WTC11 (cell line): ENCODE results near the gene BACE2. TPM values are rescaled to one million over a fixed set of nuclear protein-coding genes. Genes with fewer than 3 reads are reported as not detected.

Experiments
- ATAC-seq: fragments of 200-7000 bp; cut with Tn5 transposase; 2 replicates; pipeline ENCODE4 v1.10.0; 2021; ENCODE audit warnings: mild to moderate bottlenecking, moderate library complexity
- CTCF ChIA-PET: fragments of 300-600 bp; sonication (Branson Sonifier 250); formaldehyde crosslinking; loops from one replicate; lab custom pipeline; 2021; ENCODE audit warnings: antibody characterized with exemption; lab: Charles Lee
- POLR2A ChIA-PET: fragments of 350-600 bp; sonication (Branson Sonifier 250); formaldehyde crosslinking; loops from one replicate; lab custom pipeline; 2021; ENCODE audit warnings: antibody characterized with exemption; lab: Charles Lee
- DNase-seq: peaks from one replicate; pipeline ENCODE4 v3.0.0; 2021; ENCODE audit warnings: low spot score
- H3K27ac Mint-ChIP-seq: 2 replicates; pipeline ENCODE4 v1.8.0; 2021; ENCODE audit warnings: mixed read lengths
- H3K27me3 Mint-ChIP-seq: 2 replicates; pipeline ENCODE4 v1.8.0; 2021; ENCODE audit warnings: low read depth, mild to moderate bottlenecking, moderate library complexity, mixed read lengths
- H3K36me3 Mint-ChIP-seq: 2 replicates; pipeline ENCODE4 v1.8.0; 2021; ENCODE audit warnings: mixed read lengths
- H3K4me1 Mint-ChIP-seq: 2 replicates; pipeline ENCODE4 v1.8.0; 2022; ENCODE audit warnings: mixed read lengths
- H3K4me3 Mint-ChIP-seq: 2 replicates; pipeline ENCODE4 v1.8.0; 2021; ENCODE audit warnings: mild to moderate bottlenecking, moderate library complexity, mixed read lengths
- H3K9me3 Mint-ChIP-seq: 2 replicates; pipeline ENCODE4 v1.8.0; 2021; ENCODE audit warnings: mixed read lengths
- EMX1 ChIP-seq: fragments of 250-450 bp; sonication (Bioruptor Pico); IDR thresholded peaks from 2 replicates; pipeline ENCODE4 v1.8.0; 2021; ENCODE audit warnings: mild to moderate bottlenecking
- ESRRA ChIP-seq: sonication (generic); formaldehyde crosslinking; IDR thresholded peaks from 2 replicates; pipeline ENCODE4 v1.8.1; 2022; ENCODE audit warnings: mild to moderate bottlenecking, missing genetic modification reagents, borderline replicate concordance
- FOXK1 ChIP-seq: sonication (generic); formaldehyde crosslinking; IDR thresholded peaks from 2 replicates; pipeline ENCODE4 v1.8.0; 2022; ENCODE audit warnings: mild to moderate bottlenecking, moderate library complexity, missing genetic modification reagents
- GTF2I ChIP-seq: fragments of 250-450 bp; sonication (Bioruptor Pico); conservative IDR thresholded peaks from 2 replicates; pipeline ENCODE4 v1.4.0; 2021; ENCODE audit warnings: mild to moderate bottlenecking
- HMGA2 ChIP-seq: fragments of 250-450 bp; sonication (Bioruptor Pico); IDR thresholded peaks from 2 replicates; pipeline ENCODE4 v1.4.0; 2021; ENCODE audit warnings: mild to moderate bottlenecking, moderate library complexity
- NR3C1 ChIP-seq: sonication (generic); formaldehyde crosslinking; conservative IDR thresholded peaks from 2 replicates; pipeline ENCODE4 v1.8.1; 2023; ENCODE audit warnings: low read depth, mild to moderate bottlenecking, missing genetic modification reagents
- OVOL2 ChIP-seq: fragments of 250-450 bp; sonication (Bioruptor Pico); IDR thresholded peaks from 2 replicates; pipeline ENCODE4 v1.9.0; 2021; ENCODE audit warnings: mild to moderate bottlenecking, borderline replicate concordance
- SMAD4 ChIP-seq: sonication (generic); formaldehyde crosslinking; IDR thresholded peaks from 2 replicates; pipeline ENCODE4 v1.8.0; 2022; ENCODE audit warnings: mild to moderate bottlenecking, missing genetic modification reagents
- ZNF263 ChIP-seq: sonication (generic); formaldehyde crosslinking; IDR thresholded peaks from 2 replicates; pipeline ENCODE4 v1.8.1; 2022; ENCODE audit warnings: low read depth, mild to moderate bottlenecking, moderate library complexity, missing genetic modification reagents
- ZNF671 ChIP-seq: fragments of 250-450 bp; sonication (Bioruptor Pico); IDR thresholded peaks from 2 replicates; pipeline ENCODE4 v1.8.0; 2021; ENCODE audit warnings: mild to moderate bottlenecking
- total RNA-seq: library from RNA; stranded (reverse); gene quantifications from 3 replicates; pipeline ENCODE4 v1.2.3, GENCODE V29; 2021
- TF ChIP-seq, protein P1 (sequence below): sonication (generic); formaldehyde crosslinking; IDR thresholded peaks from 2 replicates; pipeline ENCODE4 v1.8.0; 2022; ENCODE audit warnings: mild to moderate bottlenecking, missing genetic modification reagents
- TF ChIP-seq, protein P2 (sequence below): fragments of 200-600 bp; IDR thresholded peaks from 2 replicates; pipeline ENCODE4 v1.8.0; 2022; ENCODE audit warnings: antibody characterized with exemption
- TF ChIP-seq, protein P3 (sequence below): sonication (generic); formaldehyde crosslinking; IDR thresholded peaks from 2 replicates; pipeline ENCODE4 v1.8.0; 2022; ENCODE audit warnings: mild to moderate bottlenecking, missing genetic modification reagents
- TF ChIP-seq, protein P4 (sequence below): sonication (generic); formaldehyde crosslinking; IDR thresholded peaks from 2 replicates; pipeline ENCODE4 v1.8.1; 2023; ENCODE audit warnings: mild to moderate bottlenecking, missing genetic modification reagents
- TF ChIP-seq, protein P5 (sequence below): sonication (generic); formaldehyde crosslinking; IDR thresholded peaks from 2 replicates; pipeline ENCODE4 v1.8.1; 2022; ENCODE audit warnings: missing genetic modification reagents, borderline replicate concordance
- TF ChIP-seq, protein P6 (sequence below): sonication (generic); formaldehyde crosslinking; IDR thresholded peaks from 2 replicates; pipeline ENCODE4 v1.8.1; 2023; ENCODE audit warnings: mild to moderate bottlenecking, moderate library complexity, missing genetic modification reagents
- TF ChIP-seq, protein P7 (sequence below): sonication (generic); formaldehyde crosslinking; IDR thresholded peaks from 2 replicates; pipeline ENCODE4 v1.8.0; 2023; ENCODE audit warnings: mild to moderate bottlenecking, missing genetic modification reagents
- TF ChIP-seq, protein P8 (sequence below): sonication (generic); formaldehyde crosslinking; IDR thresholded peaks from 2 replicates; pipeline ENCODE4 v1.8.1; 2022; ENCODE audit warnings: low read depth, missing genetic modification reagents, borderline replicate concordance

The BACE2 gene
- total RNA-seq, 1 experiment from 2014 or later: 9.8 TPM

DNA sequence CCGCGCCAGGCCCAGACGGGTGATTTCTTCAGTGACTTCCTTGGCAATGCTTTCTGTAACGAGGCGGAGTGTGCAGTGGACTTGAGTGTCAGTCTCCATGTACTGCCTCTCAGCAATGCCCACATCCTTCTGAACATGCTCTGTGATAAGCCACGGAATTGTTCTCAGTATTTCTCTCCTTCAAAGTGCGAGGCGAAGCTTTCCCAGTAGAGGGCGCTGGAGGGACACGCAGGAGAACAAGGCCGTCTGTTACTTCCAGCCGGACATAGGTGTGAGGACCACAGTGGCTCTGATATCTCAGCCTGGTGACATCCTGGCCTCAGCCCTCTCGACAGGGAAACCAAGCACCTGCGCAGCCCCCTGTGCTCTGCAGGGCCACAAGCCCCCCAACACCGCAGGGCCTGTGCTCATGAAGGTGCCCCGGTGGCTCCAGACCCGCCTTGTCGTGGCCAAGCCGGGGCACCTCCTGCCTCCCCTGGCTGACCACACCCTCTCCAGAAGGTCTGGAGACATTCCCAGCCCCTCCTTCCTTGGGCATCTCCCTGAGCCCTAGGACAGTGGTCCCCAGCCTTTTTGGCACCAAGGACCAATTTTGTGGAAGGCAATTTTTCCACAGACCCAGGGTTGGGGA, 46.1 kb upstream of the BACE2 start:
- Mint-ChIP-seq H3K27ac (no peak overlapping the region), H3K4me1 (peaks cover 3% of the 10 kb centered on the region; the same call in 1 of the 2 replicates), H3K9me3 (peaks cover 14% of the 10 kb centered on the region), H3K4me3 (no peak overlapping the region), H3K27me3 (peaks cover 5% of the 10 kb centered on the region; the same call in 1 of the 2 replicates), H3K36me3 (peaks cover 3% of the 10 kb centered on the region; the same call in 1 of the 2 replicates)
- DNase-seq (peak; percentile 90), ATAC-seq (peak; percentile 93)
- ChIA-PET CTCF (interaction anchor here (1.0 to 2.7 kb wide), 11 partner anchors 9 to 290 kb away, joined by 3 to 20 read pairs (median 6); no protein-coding TSS in a partner anchor), POLR2A (no interaction called here)
- TF ChIP-seq OVOL2 (CRISPR knock-in tag): no peak
- TF ChIP-seq GTF2I: no peak
- TF ChIP-seq, protein P1, sequence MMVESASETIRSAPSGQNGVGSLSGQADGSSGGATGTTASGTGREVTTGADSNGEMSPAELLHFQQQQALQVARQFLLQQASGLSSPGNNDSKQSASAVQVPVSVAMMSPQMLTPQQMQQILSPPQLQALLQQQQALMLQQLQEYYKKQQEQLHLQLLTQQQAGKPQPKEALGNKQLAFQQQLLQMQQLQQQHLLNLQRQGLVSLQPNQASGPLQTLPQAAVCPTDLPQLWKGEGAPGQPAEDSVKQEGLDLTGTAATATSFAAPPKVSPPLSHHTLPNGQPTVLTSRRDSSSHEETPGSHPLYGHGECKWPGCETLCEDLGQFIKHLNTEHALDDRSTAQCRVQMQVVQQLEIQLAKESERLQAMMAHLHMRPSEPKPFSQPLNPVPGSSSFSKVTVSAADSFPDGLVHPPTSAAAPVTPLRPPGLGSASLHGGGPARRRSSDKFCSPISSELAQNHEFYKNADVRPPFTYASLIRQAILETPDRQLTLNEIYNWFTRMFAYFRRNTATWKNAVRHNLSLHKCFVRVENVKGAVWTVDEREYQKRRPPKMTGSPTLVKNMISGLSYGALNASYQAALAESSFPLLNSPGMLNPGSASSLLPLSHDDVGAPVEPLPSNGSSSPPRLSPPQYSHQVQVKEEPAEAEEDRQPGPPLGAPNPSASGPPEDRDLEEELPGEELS (CRISPR knock-in tag): no peak
- TF ChIP-seq, protein P2, sequence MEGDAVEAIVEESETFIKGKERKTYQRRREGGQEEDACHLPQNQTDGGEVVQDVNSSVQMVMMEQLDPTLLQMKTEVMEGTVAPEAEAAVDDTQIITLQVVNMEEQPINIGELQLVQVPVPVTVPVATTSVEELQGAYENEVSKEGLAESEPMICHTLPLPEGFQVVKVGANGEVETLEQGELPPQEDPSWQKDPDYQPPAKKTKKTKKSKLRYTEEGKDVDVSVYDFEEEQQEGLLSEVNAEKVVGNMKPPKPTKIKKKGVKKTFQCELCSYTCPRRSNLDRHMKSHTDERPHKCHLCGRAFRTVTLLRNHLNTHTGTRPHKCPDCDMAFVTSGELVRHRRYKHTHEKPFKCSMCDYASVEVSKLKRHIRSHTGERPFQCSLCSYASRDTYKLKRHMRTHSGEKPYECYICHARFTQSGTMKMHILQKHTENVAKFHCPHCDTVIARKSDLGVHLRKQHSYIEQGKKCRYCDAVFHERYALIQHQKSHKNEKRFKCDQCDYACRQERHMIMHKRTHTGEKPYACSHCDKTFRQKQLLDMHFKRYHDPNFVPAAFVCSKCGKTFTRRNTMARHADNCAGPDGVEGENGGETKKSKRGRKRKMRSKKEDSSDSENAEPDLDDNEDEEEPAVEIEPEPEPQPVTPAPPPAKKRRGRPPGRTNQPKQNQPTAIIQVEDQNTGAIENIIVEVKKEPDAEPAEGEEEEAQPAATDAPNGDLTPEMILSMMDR: peak; percentile 82
- no peak; the same call in 1 of the 2 replicates for TF ChIP-seq HMGA2 (CRISPR knock-in tag)
- no peak for TF ChIP-seq ESRRA (CRISPR knock-in tag)
- TF ChIP-seq, protein P3, sequence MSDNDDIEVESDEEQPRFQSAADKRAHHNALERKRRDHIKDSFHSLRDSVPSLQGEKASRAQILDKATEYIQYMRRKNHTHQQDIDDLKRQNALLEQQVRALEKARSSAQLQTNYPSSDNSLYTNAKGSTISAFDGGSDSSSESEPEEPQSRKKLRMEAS (CRISPR knock-in tag): peak; percentile 90
- no peak for TF ChIP-seq NR3C1
- TF ChIP-seq ZNF671 (CRISPR knock-in tag): no peak
- no peak for TF ChIP-seq FOXK1 (CRISPR knock-in tag)
- TF ChIP-seq EMX1 (CRISPR knock-in tag): no peak
- TF ChIP-seq, protein P4, sequence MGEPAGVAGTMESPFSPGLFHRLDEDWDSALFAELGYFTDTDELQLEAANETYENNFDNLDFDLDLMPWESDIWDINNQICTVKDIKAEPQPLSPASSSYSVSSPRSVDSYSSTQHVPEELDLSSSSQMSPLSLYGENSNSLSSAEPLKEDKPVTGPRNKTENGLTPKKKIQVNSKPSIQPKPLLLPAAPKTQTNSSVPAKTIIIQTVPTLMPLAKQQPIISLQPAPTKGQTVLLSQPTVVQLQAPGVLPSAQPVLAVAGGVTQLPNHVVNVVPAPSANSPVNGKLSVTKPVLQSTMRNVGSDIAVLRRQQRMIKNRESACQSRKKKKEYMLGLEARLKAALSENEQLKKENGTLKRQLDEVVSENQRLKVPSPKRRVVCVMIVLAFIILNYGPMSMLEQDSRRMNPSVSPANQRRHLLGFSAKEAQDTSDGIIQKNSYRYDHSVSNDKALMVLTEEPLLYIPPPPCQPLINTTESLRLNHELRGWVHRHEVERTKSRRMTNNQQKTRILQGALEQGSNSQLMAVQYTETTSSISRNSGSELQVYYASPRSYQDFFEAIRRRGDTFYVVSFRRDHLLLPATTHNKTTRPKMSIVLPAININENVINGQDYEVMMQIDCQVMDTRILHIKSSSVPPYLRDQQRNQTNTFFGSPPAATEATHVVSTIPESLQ (CRISPR knock-in tag): no peak
- TF ChIP-seq, protein P5, sequence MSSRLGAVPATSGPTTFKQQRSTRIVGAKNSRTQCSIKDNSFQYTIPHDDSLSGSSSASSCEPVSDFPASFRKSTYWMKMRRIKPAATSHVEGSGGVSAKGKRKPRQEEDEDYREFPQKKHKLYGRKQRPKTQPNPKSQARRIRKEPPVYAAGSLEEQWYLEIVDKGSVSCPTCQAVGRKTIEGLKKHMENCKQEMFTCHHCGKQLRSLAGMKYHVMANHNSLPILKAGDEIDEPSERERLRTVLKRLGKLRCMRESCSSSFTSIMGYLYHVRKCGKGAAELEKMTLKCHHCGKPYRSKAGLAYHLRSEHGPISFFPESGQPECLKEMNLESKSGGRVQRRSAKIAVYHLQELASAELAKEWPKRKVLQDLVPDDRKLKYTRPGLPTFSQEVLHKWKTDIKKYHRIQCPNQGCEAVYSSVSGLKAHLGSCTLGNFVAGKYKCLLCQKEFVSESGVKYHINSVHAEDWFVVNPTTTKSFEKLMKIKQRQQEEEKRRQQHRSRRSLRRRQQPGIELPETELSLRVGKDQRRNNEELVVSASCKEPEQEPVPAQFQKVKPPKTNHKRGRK (CRISPR knock-in tag): no peak
- TF ChIP-seq, protein P6, sequence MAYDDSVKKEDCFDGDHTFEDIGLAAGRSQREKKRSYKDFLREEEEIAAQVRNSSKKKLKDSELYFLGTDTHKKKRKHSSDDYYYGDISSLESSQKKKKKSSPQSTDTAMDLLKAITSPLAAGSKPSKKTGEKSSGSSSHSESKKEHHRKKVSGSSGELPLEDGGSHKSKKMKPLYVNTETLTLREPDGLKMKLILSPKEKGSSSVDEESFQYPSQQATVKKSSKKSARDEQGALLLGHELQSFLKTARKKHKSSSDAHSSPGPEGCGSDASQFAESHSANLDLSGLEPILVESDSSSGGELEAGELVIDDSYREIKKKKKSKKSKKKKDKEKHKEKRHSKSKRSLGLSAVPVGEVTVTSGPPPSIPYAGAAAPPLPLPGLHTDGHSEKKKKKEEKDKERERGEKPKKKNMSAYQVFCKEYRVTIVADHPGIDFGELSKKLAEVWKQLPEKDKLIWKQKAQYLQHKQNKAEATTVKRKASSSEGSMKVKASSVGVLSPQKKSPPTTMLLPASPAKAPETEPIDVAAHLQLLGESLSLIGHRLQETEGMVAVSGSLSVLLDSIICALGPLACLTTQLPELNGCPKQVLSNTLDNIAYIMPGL (CRISPR knock-in tag): no peak
- TF ChIP-seq ZNF263 (CRISPR knock-in tag): no peak
- TF ChIP-seq, protein P7, sequence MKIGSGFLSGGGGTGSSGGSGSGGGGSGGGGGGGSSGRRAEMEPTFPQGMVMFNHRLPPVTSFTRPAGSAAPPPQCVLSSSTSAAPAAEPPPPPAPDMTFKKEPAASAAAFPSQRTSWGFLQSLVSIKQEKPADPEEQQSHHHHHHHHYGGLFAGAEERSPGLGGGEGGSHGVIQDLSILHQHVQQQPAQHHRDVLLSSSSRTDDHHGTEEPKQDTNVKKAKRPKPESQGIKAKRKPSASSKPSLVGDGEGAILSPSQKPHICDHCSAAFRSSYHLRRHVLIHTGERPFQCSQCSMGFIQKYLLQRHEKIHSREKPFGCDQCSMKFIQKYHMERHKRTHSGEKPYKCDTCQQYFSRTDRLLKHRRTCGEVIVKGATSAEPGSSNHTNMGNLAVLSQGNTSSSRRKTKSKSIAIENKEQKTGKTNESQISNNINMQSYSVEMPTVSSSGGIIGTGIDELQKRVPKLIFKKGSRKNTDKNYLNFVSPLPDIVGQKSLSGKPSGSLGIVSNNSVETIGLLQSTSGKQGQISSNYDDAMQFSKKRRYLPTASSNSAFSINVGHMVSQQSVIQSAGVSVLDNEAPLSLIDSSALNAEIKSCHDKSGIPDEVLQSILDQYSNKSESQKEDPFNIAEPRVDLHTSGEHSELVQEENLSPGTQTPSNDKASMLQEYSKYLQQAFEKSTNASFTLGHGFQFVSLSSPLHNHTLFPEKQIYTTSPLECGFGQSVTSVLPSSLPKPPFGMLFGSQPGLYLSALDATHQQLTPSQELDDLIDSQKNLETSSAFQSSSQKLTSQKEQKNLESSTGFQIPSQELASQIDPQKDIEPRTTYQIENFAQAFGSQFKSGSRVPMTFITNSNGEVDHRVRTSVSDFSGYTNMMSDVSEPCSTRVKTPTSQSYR (CRISPR knock-in tag): no peak
- TF ChIP-seq, protein P8, sequence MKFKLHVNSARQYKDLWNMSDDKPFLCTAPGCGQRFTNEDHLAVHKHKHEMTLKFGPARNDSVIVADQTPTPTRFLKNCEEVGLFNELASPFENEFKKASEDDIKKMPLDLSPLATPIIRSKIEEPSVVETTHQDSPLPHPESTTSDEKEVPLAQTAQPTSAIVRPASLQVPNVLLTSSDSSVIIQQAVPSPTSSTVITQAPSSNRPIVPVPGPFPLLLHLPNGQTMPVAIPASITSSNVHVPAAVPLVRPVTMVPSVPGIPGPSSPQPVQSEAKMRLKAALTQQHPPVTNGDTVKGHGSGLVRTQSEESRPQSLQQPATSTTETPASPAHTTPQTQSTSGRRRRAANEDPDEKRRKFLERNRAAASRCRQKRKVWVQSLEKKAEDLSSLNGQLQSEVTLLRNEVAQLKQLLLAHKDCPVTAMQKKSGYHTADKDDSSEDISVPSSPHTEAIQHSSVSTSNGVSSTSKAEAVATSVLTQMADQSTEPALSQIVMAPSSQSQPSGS (CRISPR knock-in tag): no peak
- TF ChIP-seq SMAD4: no peak
